Duodenal mucosa (tissue), 2 donors: Measurements from ENCODE around the gene CIAO3.

Experiments
- H3K27ac ChIP-seq: one replicate; pipeline ENCODE4 v1.7.0; 2013; ENCODE audit warnings: low read depth, low read length
- H3K27me3 ChIP-seq, 2 donors: one replicate each; pipeline ENCODE4 v1.7.0; 2013; ENCODE audit warnings: low read length in 2 of 2, control low read depth in 1 of 2; ENCODE audit not compliant: insufficient read depth in 2 of 2, control insufficient read depth in 1 of 2
- H3K36me3 ChIP-seq, 2 donors: one replicate each; pipeline ENCODE4 v1.7.0; 2013; ENCODE audit warnings: low read length in 2 of 2, control low read depth in 1 of 2; ENCODE audit not compliant: insufficient read depth in 2 of 2, control insufficient read depth in 1 of 2
- H3K4me1 ChIP-seq, 2 donors: one replicate each; pipeline ENCODE4 v1.7.0; 2013; ENCODE audit warnings: low read length in 2 of 2, control low read depth in 1 of 2; ENCODE audit not compliant: insufficient read depth in 2 of 2, control insufficient read depth in 1 of 2
- H3K4me3 ChIP-seq, 2 donors: one replicate each; pipeline ENCODE4 v1.7.0; 2013; ENCODE audit warnings: low read length in 2 of 2, low read depth in 1 of 2
- H3K9ac ChIP-seq, 2 donors: one replicate each; pipeline ENCODE4 v1.7.0; 2013; ENCODE audit warnings: low read length in 2 of 2, low read depth in 1 of 2
- H3K9me3 ChIP-seq, 2 donors: one replicate each; pipeline ENCODE4 v1.7.0; 2013; ENCODE audit warnings: low read length in 2 of 2, control low read depth in 1 of 2; ENCODE audit not compliant: control insufficient read depth in 1 of 2

The CIAO3 gene

DNA sequence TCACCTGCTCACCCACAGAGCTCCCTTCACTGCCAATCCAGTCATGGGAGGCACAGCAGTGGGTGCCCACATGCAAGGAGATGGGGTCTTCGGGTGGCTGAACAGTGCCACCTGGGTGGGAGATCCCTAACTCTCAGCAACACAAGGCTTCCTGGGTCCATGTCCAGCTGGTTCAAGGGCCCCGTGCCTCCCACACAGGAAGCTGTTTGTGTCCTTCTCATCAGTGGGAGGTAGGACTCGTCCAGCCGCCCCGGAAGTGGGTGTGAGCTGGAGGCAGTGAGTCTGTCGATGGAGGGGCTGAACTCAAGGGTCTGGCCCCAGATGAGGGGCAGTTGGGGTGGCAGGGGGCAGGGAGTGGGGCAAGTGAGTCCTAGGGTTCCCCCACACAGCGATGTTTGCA, 36.8 kb downstream of the CIAO3 start:
- Histone ChIP-seq H3K9ac (no peak overlapping the region), H3K36me3 (no peaks in the 10 kb centered on the region), H3K4me1 (no peaks in the 10 kb centered on the region), H3K4me3 (no peak overlapping the region), H3K27ac (no peak overlapping the region), H3K27me3 (peaks cover 78 to 85% of the 10 kb centered on the region in 2 donors), H3K9me3 (no peaks in the 10 kb centered on the region)

DNA sequence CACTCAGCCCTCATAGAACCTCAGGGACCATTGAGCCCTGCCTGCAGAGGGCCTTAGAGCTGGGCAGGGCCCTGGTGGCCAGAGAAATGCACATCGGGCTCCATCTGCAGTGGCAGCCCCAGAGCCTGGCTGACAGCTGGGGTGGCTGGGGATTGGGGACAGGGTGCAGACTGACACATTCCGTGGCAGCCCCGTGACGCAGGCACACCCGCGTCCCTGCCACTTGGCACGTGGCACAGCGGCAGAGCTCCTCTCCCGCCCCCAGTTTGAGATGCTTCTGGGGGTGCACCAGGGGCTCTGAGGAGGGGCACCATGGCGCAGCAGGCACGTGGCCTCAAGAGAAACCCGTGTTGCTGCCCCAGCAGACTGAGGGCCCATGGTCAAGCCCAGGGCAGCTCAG, 37.4 kb downstream of the CIAO3 start:
- no peaks in the 10 kb centered on the region for H3K36me3 ChIP-seq
- H3K4me3 ChIP-seq: no peak overlapping the region
- no peaks in the 10 kb centered on the region for H3K9me3 ChIP-seq
- no peak overlapping the region for H3K9ac ChIP-seq
- peaks cover 73 to 81% of the 10 kb centered on the region in 2 donors for H3K27me3 ChIP-seq
- no peaks in the 10 kb centered on the region for H3K4me1 ChIP-seq
- H3K27ac ChIP-seq: no peak overlapping the region

DNA sequence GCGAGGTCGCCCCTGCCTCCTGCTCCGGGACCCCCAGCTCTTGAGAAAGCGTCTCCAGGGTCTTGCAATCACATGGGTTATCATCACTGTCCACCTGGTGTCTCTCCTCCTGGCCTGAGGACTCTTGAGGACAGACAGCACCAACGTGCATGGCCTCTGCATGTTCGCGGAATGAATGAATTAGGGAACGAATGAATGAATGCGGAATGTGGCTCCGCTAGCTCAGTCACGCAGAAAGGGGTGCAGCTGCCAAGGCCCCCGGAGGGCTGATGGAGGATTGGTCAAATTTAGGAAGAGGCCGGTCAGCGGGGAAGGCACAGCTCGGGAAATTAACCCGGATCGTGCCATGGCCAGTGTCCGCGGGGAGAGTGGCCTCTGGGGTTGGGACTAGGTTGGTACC, 38.5 kb downstream of the CIAO3 start:
- Histone ChIP-seq H3K4me3 (no peak overlapping the region), H3K36me3 (no peaks in the 10 kb centered on the region), H3K27ac (no peak overlapping the region), H3K27me3 (peaks cover 64 to 71% of the 10 kb centered on the region in 2 donors), H3K4me1 (no peaks in the 10 kb centered on the region), H3K9ac (no peak overlapping the region), H3K9me3 (no peaks in the 10 kb centered on the region)

DNA sequence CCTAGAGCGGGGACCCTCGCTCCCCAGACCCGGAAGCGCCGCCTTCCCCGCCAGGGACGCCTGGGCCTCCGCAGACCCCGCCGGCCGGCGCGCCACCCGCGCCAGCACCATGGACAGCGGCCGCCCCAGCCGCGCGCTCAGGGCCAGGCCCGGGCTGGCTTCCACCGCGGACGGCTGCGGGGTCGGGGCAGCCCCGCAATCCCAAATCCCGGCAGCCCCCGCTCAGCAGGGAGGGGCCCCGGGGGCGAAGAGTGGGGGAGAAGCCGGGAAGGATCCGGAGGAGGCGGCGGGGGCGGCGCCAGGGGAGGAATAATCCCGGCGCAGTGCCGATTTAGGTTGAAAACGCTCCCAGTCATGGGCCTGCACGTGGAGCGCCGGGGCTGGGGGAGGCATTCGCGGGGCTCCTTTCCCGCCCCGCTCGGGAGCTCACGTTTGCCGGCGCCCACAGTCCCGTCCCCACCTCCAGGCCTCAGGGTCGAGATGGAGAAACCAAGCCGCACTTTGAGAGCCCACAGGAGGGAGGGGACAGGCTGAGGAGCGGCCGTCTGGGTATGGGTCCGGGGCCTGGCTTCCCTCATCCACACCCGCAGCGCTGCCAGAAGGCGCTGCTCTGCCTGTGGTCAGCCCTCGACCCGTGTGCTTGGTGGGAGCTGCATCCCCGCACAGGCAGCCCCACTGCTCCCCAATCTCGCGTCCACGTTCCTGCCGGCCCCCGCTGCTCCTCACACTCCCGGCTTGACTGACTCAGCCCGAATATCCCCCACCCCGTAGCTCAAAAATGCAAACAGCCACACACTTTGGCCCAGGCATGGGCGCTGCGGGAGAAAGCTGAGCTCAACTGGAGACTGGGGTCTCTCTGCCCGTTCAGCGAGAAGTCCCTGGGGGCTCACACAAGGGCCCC, 39.9 kb downstream of the CIAO3 start:
- no peaks in the 10 kb centered on the region for H3K36me3 ChIP-seq
- H3K9me3 ChIP-seq: no peaks in the 10 kb centered on the region
- H3K9ac ChIP-seq: no peak overlapping the region
- no peak overlapping the region for H3K27ac ChIP-seq
- no peak overlapping the region for H3K4me3 ChIP-seq
- peaks cover 51 to 58% of the 10 kb centered on the region in 2 donors for H3K27me3 ChIP-seq
- peaks cover 4 to 5% of the 10 kb centered on the region in 2 donors for H3K4me1 ChIP-seq

DNA sequence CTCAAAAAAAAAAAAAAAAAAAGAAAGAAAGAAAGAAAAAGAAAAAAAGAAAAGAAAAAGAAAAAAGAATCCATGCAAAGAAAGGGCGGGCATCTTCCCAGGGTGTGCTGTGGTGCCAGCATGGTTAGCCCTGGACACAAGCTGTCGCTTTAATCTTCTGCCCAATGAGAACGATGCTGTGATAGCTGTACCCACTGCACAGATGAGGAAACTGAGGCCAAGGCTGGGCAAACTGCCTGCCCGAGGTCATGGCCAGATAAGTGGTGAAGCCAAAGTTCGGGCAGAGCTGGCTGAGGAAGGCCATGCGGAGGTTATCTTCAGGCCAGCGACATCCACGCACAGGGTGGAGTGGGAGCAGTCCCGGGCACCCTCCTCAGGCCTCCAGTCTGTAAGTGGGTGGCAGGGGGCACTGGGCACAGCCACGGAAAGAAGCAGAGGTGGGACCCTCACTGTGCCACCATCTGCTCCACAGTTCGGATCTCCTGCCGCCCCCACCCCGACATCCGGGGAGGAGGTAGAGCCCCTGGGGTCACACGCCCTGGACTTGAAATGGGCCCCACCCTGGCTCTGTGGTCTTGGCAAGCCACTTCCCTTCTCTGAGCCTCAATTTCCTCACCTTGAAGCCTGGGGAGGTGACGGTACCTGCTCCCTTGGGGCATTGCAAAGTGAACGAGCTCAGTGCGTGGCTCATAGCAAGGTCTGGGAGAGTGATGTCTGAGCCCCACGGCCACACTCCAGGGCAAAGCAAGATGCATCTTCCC, 41.7 kb downstream of the CIAO3 start:
- Histone ChIP-seq H3K4me3 (no peak overlapping the region), H3K9ac (no peak overlapping the region), H3K36me3 (no peaks in the 10 kb centered on the region), H3K4me1 (peaks cover 15 to 18% of the 10 kb centered on the region in 2 donors), H3K9me3 (no peaks in the 10 kb centered on the region), H3K27ac (no peak overlapping the region), H3K27me3 (peaks cover 55 to 56% of the 10 kb centered on the region in 2 donors)

DNA sequence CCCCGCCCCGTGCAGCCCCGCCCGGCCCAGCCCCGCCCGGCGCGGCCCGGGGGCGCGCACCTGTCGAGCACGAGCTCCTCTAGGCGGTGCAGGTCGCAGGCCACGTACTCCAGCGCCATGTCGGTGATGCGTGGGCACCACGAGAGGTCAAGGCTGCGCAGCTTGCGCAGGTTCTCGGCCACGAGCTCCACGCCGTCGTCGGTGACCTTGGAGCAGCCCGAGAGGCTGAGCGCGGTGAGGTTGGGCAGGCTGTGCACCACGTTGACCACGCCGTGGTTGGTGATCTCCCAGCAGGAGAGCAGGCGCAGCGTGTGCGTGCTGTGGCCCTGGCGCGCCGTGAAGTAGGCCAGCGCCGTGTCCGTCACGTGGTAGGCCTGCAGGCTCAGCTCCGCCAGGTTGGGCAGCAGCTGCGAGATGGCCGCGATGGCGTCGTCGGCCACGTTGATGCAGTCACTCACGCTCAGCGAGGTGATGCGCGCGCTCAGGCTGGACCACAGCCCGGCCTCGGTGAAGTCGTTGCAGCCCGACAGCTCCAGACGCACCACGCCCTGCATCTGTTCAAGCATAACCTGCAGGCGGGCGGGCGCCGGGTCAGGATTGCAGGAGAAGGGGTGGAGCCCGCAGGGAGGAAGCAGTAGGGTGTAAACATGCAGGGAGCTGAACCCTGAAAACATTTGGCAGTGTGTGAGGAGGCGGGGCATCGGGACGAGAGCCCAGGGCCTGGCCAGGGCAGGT, 45.3 kb downstream of the CIAO3 start:
- peak overlapping the region in 1 of 2 donors; percentile 63 for H3K9ac ChIP-seq
- H3K36me3 ChIP-seq: no peaks in the 10 kb centered on the region
- peak overlapping the region; percentile 58 for H3K27ac ChIP-seq
- peaks cover 33 to 35% of the 10 kb centered on the region in 2 donors for H3K27me3 ChIP-seq
- peak overlapping the region; percentile 57 to 81 for H3K4me3 ChIP-seq
- H3K9me3 ChIP-seq: no peaks in the 10 kb centered on the region
- H3K4me1 ChIP-seq: peaks cover 15 to 18% of the 10 kb centered on the region in 2 donors

DNA sequence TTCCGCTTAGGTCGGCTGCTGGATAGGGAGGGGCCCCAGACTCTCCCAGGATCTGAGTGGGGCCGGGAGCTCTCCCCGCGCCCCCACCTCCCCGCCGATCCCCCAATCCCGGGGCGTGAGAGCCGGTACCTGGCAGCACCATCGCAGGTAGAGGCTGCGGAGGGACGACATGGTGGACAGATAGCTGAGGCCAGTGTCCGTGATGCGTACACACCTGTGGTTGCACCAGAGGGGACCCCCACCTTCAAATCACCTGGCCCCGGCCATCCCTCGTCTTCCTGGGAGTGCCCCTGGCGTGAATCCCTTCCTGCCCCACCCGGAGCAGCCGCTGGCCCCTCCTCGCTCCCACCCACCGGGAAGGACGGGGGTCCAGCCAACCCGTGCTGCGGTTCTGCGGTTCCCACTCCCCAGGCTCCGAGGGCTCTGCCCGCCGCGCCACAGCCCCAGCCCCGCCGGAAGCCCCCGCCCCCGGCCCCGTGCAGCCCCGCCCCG, 45.9 kb downstream of the CIAO3 start:
- Histone ChIP-seq H3K27me3 (peaks cover 27 to 29% of the 10 kb centered on the region in 2 donors), H3K9me3 (no peaks in the 10 kb centered on the region), H3K9ac (no peak overlapping the region), H3K36me3 (no peaks in the 10 kb centered on the region), H3K4me1 (peaks cover 15 to 19% of the 10 kb centered on the region in 2 donors), H3K27ac (no peak overlapping the region), H3K4me3 (peak overlapping the region; percentile 35 to 61)

DNA sequence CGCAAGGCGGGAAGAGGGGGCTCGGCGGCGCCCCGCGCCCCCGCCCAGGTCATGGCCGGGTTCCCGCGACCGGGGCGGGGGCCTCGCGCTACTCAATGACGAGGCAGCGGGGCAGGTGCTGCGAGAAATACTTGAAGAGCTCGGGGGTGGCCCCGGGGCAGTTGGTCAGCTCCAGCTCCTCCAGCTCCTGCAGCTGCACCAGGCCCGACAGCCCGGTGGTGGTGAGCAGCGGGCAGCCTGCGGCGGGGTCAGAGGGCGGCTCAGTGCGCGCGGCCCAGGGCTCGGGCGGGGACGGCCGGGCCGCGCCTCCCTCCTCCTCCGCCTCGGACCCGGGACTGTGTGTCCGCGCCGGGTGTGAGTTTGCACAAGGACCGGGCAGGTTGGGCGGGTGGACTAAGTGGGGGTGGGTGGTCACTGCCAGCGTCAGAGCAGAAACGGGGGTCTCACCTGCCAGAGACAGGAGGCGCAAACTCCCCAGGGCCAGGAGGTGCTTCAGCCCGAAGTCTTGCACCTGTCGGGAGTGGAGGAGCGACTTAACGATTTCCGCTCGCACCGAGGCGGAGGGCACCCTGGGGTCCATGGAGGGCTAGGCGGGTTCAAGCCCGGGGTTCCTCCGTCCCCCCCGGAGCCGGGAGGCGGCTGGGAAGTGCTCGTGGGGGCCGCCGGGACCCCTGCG, 46.5 kb downstream of the CIAO3 start:
- Histone ChIP-seq H3K9me3 (no peaks in the 10 kb centered on the region), H3K27ac (no peak overlapping the region), H3K36me3 (no peaks in the 10 kb centered on the region), H3K4me1 (peaks cover 19 to 25% of the 10 kb centered on the region in 2 donors), H3K4me3 (peak overlapping the region in 1 of 2 donors; percentile 35), H3K27me3 (peaks cover 23 to 25% of the 10 kb centered on the region in 2 donors), H3K9ac (no peak overlapping the region)

DNA sequence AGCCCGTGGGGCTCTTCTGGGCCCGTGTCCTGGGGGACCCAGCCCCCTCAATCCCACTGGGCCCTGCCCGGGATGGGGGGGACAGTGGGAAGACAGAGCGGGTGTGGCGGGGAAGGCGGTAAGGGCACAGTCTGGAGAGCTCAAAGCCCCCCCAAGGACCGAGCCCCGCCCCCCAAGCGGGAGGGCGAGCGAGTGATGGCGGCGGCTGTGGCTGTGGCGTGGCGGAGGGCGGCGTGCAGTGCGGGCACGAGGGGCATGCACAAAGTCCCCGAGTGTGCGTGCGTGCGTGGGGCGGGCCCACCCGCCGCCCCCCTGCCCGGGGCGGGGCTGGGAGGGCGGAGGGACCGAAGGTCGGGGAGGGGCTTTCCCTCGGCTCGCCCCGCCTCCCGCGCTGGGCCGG, 47.0 kb downstream of the CIAO3 start:
- H3K4me1 ChIP-seq: peaks cover 22 to 30% of the 10 kb centered on the region in 2 donors
- peaks cover 19 to 21% of the 10 kb centered on the region in 2 donors for H3K27me3 ChIP-seq
- H3K36me3 ChIP-seq: no peaks in the 10 kb centered on the region
- no peak overlapping the region for H3K27ac ChIP-seq
- H3K9me3 ChIP-seq: no peaks in the 10 kb centered on the region
- H3K9ac ChIP-seq: no peak overlapping the region
- H3K4me3 ChIP-seq: no peak overlapping the region
